H9 (cell line): ENCODE measurements around the gene CALR3. TPM values are rescaled to one million over a fixed set of nuclear protein-coding genes. Genes with fewer than 3 reads are reported as not detected.

Experiments used
- DNase-seq: peaks from one replicate; pipeline ENCODE4 v3.0.0-alpha.2; 2017
- H2AFZ ChIP-seq: one replicate; pipeline ENCODE4 v1.6.1; 2013; ENCODE audit warnings: mild to moderate bottlenecking, low read length, control low read depth, moderate library complexity
- H2AK5ac ChIP-seq: 2 replicates; pipeline ENCODE4 v1.6.1; 2013; ENCODE audit warnings: low read length, control low read depth, mixed read lengths; ENCODE audit not compliant: insufficient read length
- H2BK120ac ChIP-seq: one replicate; pipeline ENCODE4 v1.6.1; 2013; ENCODE audit warnings: low read depth, mild to moderate bottlenecking, low read length, control low read depth, inconsistent platforms; ENCODE audit not compliant: poor library complexity, severe bottlenecking
- H2BK12ac ChIP-seq: 2 replicates; pipeline ENCODE4 v1.6.1; 2013; ENCODE audit warnings: low read length, control low read depth, mixed read lengths, low read depth; ENCODE audit not compliant: insufficient read length
- H2BK15ac ChIP-seq: 2 replicates; pipeline ENCODE4 v1.6.1; 2013; ENCODE audit warnings: low read depth, low read length, control low read depth
- H2BK20ac ChIP-seq: one replicate; pipeline ENCODE4 v1.6.1; 2013; ENCODE audit warnings: low read depth, mild to moderate bottlenecking, low read length, control low read depth, inconsistent platforms; ENCODE audit not compliant: poor library complexity, severe bottlenecking
- H2BK5ac ChIP-seq: 2 replicates; pipeline ENCODE4 v1.6.1; 2013; ENCODE audit warnings: low read length, control low read depth, mixed read lengths; ENCODE audit not compliant: insufficient read length
- H3K14ac ChIP-seq: 2 replicates; pipeline ENCODE4 v1.6.1; 2013; ENCODE audit warnings: low read length, control low read depth; ENCODE audit not compliant: insufficient read depth
- H3K18ac ChIP-seq: 2 replicates; pipeline ENCODE4 v1.6.1; 2013; ENCODE audit warnings: low read depth, mild to moderate bottlenecking, mixed read lengths, low read length, control low read depth; ENCODE audit not compliant: insufficient read length
- H3K23ac ChIP-seq: 2 replicates; pipeline ENCODE4 v1.6.1; 2013; ENCODE audit warnings: low read length, control low read depth, mixed read lengths, low read depth; ENCODE audit not compliant: insufficient read length
- H3K23me2 ChIP-seq: 2 replicates; pipeline ENCODE4 v1.6.1; 2013; ENCODE audit warnings: low read depth, mild to moderate bottlenecking, mixed read lengths, low read length, control low read depth; ENCODE audit not compliant: insufficient read length, poor library complexity, severe bottlenecking
- H3K27ac ChIP-seq: 2 replicates; pipeline ENCODE4 v1.5.1; 2013; ENCODE audit warnings: low read length, control low read depth, mixed read lengths, low read depth; ENCODE audit not compliant: insufficient read length
- H3K27me3 ChIP-seq: 2 replicates; pipeline ENCODE4 v1.6.1; 2013; ENCODE audit warnings: low read length, control low read depth, inconsistent platforms; ENCODE audit not compliant: insufficient read depth
- H3K4ac ChIP-seq: 2 replicates; pipeline ENCODE4 v1.6.1; 2013; ENCODE audit warnings: low read depth, mild to moderate bottlenecking, control low read depth, inconsistent platforms, low read length, moderate library complexity
- H3K4me1 ChIP-seq: 2 replicates; pipeline ENCODE4 v1.6.1; 2013; ENCODE audit warnings: low read length, control low read depth, inconsistent platforms; ENCODE audit not compliant: insufficient read depth
- H3K4me2 ChIP-seq: 2 replicates; pipeline ENCODE4 v1.6.1; 2013; ENCODE audit warnings: low read length, control low read depth, mixed read lengths; ENCODE audit not compliant: insufficient read length, insufficient read depth
- H3K56ac ChIP-seq: 2 replicates; pipeline ENCODE4 v1.6.1; 2013; ENCODE audit warnings: low read depth, mild to moderate bottlenecking, mixed read lengths, low read length, control low read depth; ENCODE audit not compliant: insufficient read length
- H3K79me1 ChIP-seq: 2 replicates; pipeline ENCODE4 v1.6.1; 2013; ENCODE audit warnings: low read depth, mild to moderate bottlenecking, moderate library complexity, low read length, control low read depth, inconsistent platforms; ENCODE audit not compliant: insufficient read depth, poor library complexity, severe bottlenecking
- H3K79me2 ChIP-seq: 2 replicates; pipeline ENCODE4 v1.6.1; 2013; ENCODE audit warnings: low read length, control low read depth, inconsistent platforms; ENCODE audit not compliant: insufficient read depth
- H3K9ac ChIP-seq: 2 replicates; pipeline ENCODE4 v1.6.1; 2013; ENCODE audit warnings: low read length, control low read depth, mixed read lengths; ENCODE audit not compliant: insufficient read length; ENCODE audit errors: extremely low read depth
- H3K9me3 ChIP-seq: one replicate; pipeline ENCODE4 v1.6.1; 2013; ENCODE audit warnings: low read depth, low read length, inconsistent platforms; ENCODE audit not compliant: control insufficient read depth
- H3T11ph ChIP-seq: one replicate; pipeline ENCODE4 v1.6.1; 2013; ENCODE audit warnings: mild to moderate bottlenecking, low read length, control low read depth, inconsistent platforms
- H4K20me1 ChIP-seq: one replicate; pipeline ENCODE4 v1.6.1; 2013; ENCODE audit not compliant: control insufficient read depth, insufficient read length, insufficient read depth
- H4K5ac ChIP-seq: 2 replicates; pipeline ENCODE4 v1.6.1; 2013; ENCODE audit warnings: low read depth, mild to moderate bottlenecking, mixed read lengths, low read length, control low read depth; ENCODE audit not compliant: insufficient read length
- H4K8ac ChIP-seq: replicated peaks from 2 replicates; pipeline ENCODE4 v1.6.1; 2013; ENCODE audit warnings: low read length, control low read depth, mixed read lengths, low read depth; ENCODE audit not compliant: insufficient read length
- H4K91ac ChIP-seq: 2 replicates; pipeline ENCODE4 v1.6.1; 2013; ENCODE audit warnings: low read depth, mild to moderate bottlenecking, moderate library complexity, mixed read lengths, low read length, control low read depth; ENCODE audit not compliant: insufficient read length
- H3K27ac Mint-ChIP-seq, 3 experiments: 2 replicates in 2 of 3; 3 replicates in 1 of 3; pipeline ENCODE4 v1.8.0; 2020 to 2021; ENCODE audit warnings: mixed read lengths in 3 of 3, mild to moderate bottlenecking in 1 of 3, moderate library complexity in 1 of 3
- H3K27me3 Mint-ChIP-seq: 2 replicates; pipeline ENCODE4 v1.8.0; 2021; ENCODE audit warnings: low read depth, mild to moderate bottlenecking, moderate library complexity, mixed read lengths
- H3K36me3 Mint-ChIP-seq, 3 experiments: 2 replicates in 2 of 3; 3 replicates in 1 of 3; pipeline ENCODE4 v1.8.0; 2020 to 2021; ENCODE audit warnings: low read depth in 3 of 3, mixed read lengths in 3 of 3; ENCODE audit not compliant: insufficient read depth in 1 of 3
- H3K4me1 Mint-ChIP-seq, 2 experiments: 2 replicates each; pipeline ENCODE4 v1.8.0; 2020; ENCODE audit warnings: mixed read lengths in 2 of 2
- H3K4me3 Mint-ChIP-seq, 2 experiments: 2 replicates in 1 of 2; 3 replicates in 1 of 2; pipeline ENCODE4 v1.8.0; 2020 to 2021; ENCODE audit warnings: mild to moderate bottlenecking in 2 of 2, mixed read lengths in 2 of 2, moderate library complexity in 1 of 2
- H3K9me3 Mint-ChIP-seq, 2 experiments: 2 replicates in 1 of 2; 3 replicates in 1 of 2; pipeline ENCODE4 v1.8.0; 2020; ENCODE audit warnings: mild to moderate bottlenecking in 2 of 2, mixed read lengths in 2 of 2, moderate library complexity in 1 of 2
- WGBS: extraction: QIAGEN DNeasy Blood & Tissue Kit; methylation state at CpG from one replicate; pipeline ENCODE4 v1.1.7; 2013; ENCODE audit warnings: missing lambda C conversion rate, low lambda C conversion rate, mixed read lengths; ENCODE audit not compliant: insufficient read length; ENCODE audit errors: extremely low coverage; 5-methylcytosine and 5-hydroxymethylcytosine counted together
- total RNA-seq: library from RNA; stranded (reverse); gene quantifications from 2 replicates; pipeline ENCODE4 v1.2.1, GENCODE V29; 2021
- TF ChIP-seq, protein P1 (sequence below): fragments of 200-600 bp; sonication (generic); conservative IDR thresholded peaks from 3 replicates; pipeline ENCODE4 v1.8.0; 2021; ENCODE audit warnings: antibody characterized with exemption, mild to moderate bottlenecking

Gene CALR3
- total RNA-seq, 1 experiment from 2014 or later, result 0.44 TPM

- Histone ChIP-seq H3K9me3 (no peaks in the 10 kb centered on the region), H2BK20ac (no peak overlapping the region), H4K8ac (no peak overlapping the region), H3T11ph (no peak overlapping the region), H3K56ac (no peak overlapping the region), H2BK120ac (no peak overlapping the region), H3K4me1 (no peaks in the 10 kb centered on the region), H2BK5ac (no peak overlapping the region), H4K5ac (no peak overlapping the region), H3K23ac (no peak overlapping the region), H3K79me2 (no peaks in the 10 kb centered on the region), H4K91ac (no peak overlapping the region), H3K27ac (no peak overlapping the region), H3K27me3 (no peaks in the 10 kb centered on the region), H3K4me2 (no peak overlapping the region), H3K79me1 (no peaks in the 10 kb centered on the region), H2AK5ac (no peak overlapping the region), H3K4ac (no peak overlapping the region), H2BK12ac (no peak overlapping the region), H3K14ac (no peak overlapping the region), H3K9ac (no peak overlapping the region), H3K18ac (no peak overlapping the region), H2AFZ (no peak overlapping the region), H3K23me2 (peaks cover 3% of the 10 kb centered on the region), H4K20me1 (no peaks in the 10 kb centered on the region), H2BK15ac (no peak overlapping the region)
- Mint-ChIP-seq H3K27me3 (no peaks in the 10 kb centered on the region), H3K9me3 (no peaks in the 10 kb centered on the region), H3K4me3 (peak overlapping the region; percentile 89 to 94), H3K36me3 (peaks cover 5 to 9% (median 6%) of the 10 kb centered on the region in 3 experiments; a peak in 5 of 7 replicates), H3K4me1 (peaks cover 5 to 16% of the 10 kb centered on the region in 2 experiments), H3K27ac (peak overlapping the region in 1 of 3 experiments; percentile 40; a peak in 1 of 7 replicates)
- TF ChIP-seq, protein P1, sequence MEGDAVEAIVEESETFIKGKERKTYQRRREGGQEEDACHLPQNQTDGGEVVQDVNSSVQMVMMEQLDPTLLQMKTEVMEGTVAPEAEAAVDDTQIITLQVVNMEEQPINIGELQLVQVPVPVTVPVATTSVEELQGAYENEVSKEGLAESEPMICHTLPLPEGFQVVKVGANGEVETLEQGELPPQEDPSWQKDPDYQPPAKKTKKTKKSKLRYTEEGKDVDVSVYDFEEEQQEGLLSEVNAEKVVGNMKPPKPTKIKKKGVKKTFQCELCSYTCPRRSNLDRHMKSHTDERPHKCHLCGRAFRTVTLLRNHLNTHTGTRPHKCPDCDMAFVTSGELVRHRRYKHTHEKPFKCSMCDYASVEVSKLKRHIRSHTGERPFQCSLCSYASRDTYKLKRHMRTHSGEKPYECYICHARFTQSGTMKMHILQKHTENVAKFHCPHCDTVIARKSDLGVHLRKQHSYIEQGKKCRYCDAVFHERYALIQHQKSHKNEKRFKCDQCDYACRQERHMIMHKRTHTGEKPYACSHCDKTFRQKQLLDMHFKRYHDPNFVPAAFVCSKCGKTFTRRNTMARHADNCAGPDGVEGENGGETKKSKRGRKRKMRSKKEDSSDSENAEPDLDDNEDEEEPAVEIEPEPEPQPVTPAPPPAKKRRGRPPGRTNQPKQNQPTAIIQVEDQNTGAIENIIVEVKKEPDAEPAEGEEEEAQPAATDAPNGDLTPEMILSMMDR, result no peak
- DNase-seq, result no peak
- no CpG with 5 or more reads among the region's 12 CpGs for WGBS
Measured at GRCh38 chr19:16497042-16497441, 1.1 kb upstream of the CALR3 start.
